ENCODE measurements around the gene SLC5A10.
"Not testable (repeated sequence)": the region's sequence is repeated elsewhere in the genome, so short reads cannot be mapped to it uniquely, and the experiment has no call there.

Gene SLC5A10

GRCh38 chr17:19021011-19021621, 69.2 kb downstream of the SLC5A10 start:
- DNase-seq = not testable (repeated sequence)

GRCh38 chr17:19021622-19022083, 69.7 kb downstream of the SLC5A10 start:
- DNase-seq = no peak

GRCh38 chr17:19022128-19022527, 70.2 kb downstream of the SLC5A10 start:
- DNase-seq = no peak

GRCh38 chr17:19022747-19023146, 70.8 kb downstream of the SLC5A10 start:
- DNase-seq = no peak

- no peak for DNase-seq
Observed at GRCh38 chr17:19023209-19023999, 71.4 kb downstream of the SLC5A10 start.

GRCh38 chr17:19024101-19025078, 72.4 kb downstream of the SLC5A10 start:
- no peak for DNase-seq

GRCh38 chr17:19028671-19029070, 76.7 kb downstream of the SLC5A10 start:
- not testable (repeated sequence) for DNase-seq

- DNase-seq = not testable (repeated sequence)
Observed at GRCh38 chr17:19029740-19030139, 77.8 kb downstream of the SLC5A10 start.

- DNase-seq = not testable (repeated sequence)
Observed at GRCh38 chr17:19030771-19031449, 78.9 kb downstream of the SLC5A10 start.

- DNase-seq = not testable (repeated sequence)
Observed at GRCh38 chr17:19031729-19032128, 79.8 kb downstream of the SLC5A10 start.

- DNase-seq = not testable (repeated sequence)
Observed at GRCh38 chr17:19032377-19032988, 80.5 kb downstream of the SLC5A10 start.

- DNase-seq = not testable (repeated sequence)
Observed at GRCh38 chr17:19036186-19036585, 84.2 kb downstream of the SLC5A10 start.

- not testable (repeated sequence) for DNase-seq
Observed at GRCh38 chr17:19037547-19037946, 85.6 kb downstream of the SLC5A10 start.

- DNase-seq = not testable (repeated sequence)
Observed at GRCh38 chr17:19038007-19038406, 86.0 kb downstream of the SLC5A10 start.

- not testable (repeated sequence) for DNase-seq
Observed at GRCh38 chr17:19038730-19039129, 86.8 kb downstream of the SLC5A10 start.

GRCh38 chr17:19040350-19040749, 88.4 kb downstream of the SLC5A10 start:
- not testable (repeated sequence) for DNase-seq

- DNase-seq = not testable (repeated sequence)
Observed at GRCh38 chr17:19041871-19042270, 89.9 kb downstream of the SLC5A10 start.

- not testable (repeated sequence) for DNase-seq
Observed at GRCh38 chr17:19042369-19042768, 90.4 kb downstream of the SLC5A10 start.

- not testable (repeated sequence) for DNase-seq
Observed at GRCh38 chr17:19043032-19043431, 91.1 kb downstream of the SLC5A10 start.

GRCh38 chr17:19044643-19045042, 92.7 kb downstream of the SLC5A10 start:
- not testable (repeated sequence) for DNase-seq

GRCh38 chr17:19046782-19047375, 94.9 kb downstream of the SLC5A10 start, which contains the start of gene GRAP:
Gene GRAP, minus strand, starts transcription at chr17:19046957. Its CDS starts 31 bp downstream, at chr17:19046926.
- not testable (repeated sequence) for DNase-seq

Data from GF-D8 (cell line).